ENCODE measurements around the gene EPB41L2. TPM values are rescaled to one million over a fixed set of nuclear protein-coding genes. Genes with fewer than 3 reads are reported as not detected.

EPB41L2 gene
- total RNA-seq, 1 experiment from 2014 or later = 91.7 TPM

DNA sequence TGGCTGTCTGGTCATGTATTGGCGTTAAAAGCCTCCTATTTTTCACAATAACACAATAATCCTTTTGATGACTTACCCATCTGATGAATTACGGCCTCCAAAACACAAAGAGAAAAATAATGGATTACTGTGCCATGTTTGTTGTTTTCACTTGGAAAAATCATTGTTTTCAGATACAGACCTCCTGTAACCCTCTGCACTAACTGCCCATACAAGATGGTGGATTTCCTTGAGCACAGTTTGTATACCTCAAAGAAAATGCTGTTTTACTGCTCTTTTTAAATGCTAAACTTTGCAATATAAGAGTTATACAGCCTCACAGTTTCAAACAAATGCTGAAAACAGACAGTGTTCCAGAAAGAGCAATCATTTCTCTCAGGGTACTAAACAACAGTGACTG is 174.8 kb downstream of the EPB41L2 start:
- TF ChIP-seq CTCF (IDR thresholded peaks at IDR 0.05; ENCODE audit: insufficient read depth in 1 of 2, low read depth in 1 of 2, low read length in 1 of 2, severe bottlenecking in 1 of 2, unreplicated experiment in 1 of 2) = no peak
- H3K9me3 Mint-ChIP-seq (ENCODE audit: unreplicated experiment) = no peaks in the 10 kb centered on the region
- ChIA-PET CTCF (no interaction called here), POLR2A (no interaction called here)
- Histone ChIP-seq H3K9me3 (no peaks in the 10 kb centered on the region; the same call in 1 of the 2 replicates), H3K36me3 (ENCODE audit: control insufficient read depth, insufficient read depth, low read length) (no peaks in the 10 kb centered on the region), H3K4me3 (ENCODE audit: low read depth, low read length) (no peak overlapping the region), H3K27me3 (replicated peaks; ENCODE audit: control insufficient read depth, insufficient read depth, low read length) (no peaks in the 10 kb centered on the region), H3K4me1 (no peaks in the 10 kb centered on the region)
- H3K27ac Mint-ChIP-seq (ENCODE audit: unreplicated experiment) = no peak overlapping the region
- intact Hi-C loops (cut with micrococcal nuclease; ENCODE audit: unreplicated experiment) = loop anchor here (5.0 to 10.0 kb wide), 2 partner anchors 44 to 737 kb away; partner anchors contain the start of gene MED23
- no TSS peak for BruUV-seq (replicated peaks)
- DNase-seq = no peak
- peaks cover 24% of the 10 kb centered on the region for H3K36me3 Mint-ChIP-seq (ENCODE audit: insufficient read depth, unreplicated experiment)
- H3K27me3 Mint-ChIP-seq (ENCODE audit: insufficient read depth, unreplicated experiment) = no peaks in the 10 kb centered on the region
- no peak overlapping the region for H3K4me3 Mint-ChIP-seq (ENCODE audit: unreplicated experiment)
- H3K4me1 Mint-ChIP-seq (ENCODE audit: low read depth, unreplicated experiment) = peaks cover 7% of the 10 kb centered on the region

DNA sequence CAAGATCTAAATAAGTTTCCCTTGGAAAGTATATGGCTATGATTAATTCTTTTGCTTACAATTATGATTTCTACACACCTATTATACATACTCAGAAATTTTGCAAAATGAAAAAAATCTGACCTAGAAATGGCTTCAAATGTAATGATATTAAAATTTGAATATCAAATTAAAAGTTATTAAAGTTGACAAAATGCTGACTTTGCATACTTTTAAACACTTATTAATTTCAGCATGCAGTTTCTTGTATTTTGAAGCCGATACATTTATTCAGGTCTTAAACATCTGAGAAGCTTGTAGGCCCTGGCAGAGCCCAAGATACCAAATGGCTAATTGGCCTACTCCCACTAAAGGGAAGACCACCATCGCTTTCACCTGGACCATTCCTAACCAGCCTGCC is 176.1 kb downstream of the EPB41L2 start:
- Histone ChIP-seq H3K9me3 (no peaks in the 10 kb centered on the region; the same call in 1 of the 2 replicates), H3K27me3 (replicated peaks; ENCODE audit: control insufficient read depth, insufficient read depth, low read length) (no peaks in the 10 kb centered on the region), H3K4me1 (no peaks in the 10 kb centered on the region), H3K36me3 (ENCODE audit: control insufficient read depth, insufficient read depth, low read length) (no peaks in the 10 kb centered on the region; the same call in 1 of the 2 replicates), H3K4me3 (ENCODE audit: low read depth, low read length) (no peak overlapping the region)
- H3K9me3 Mint-ChIP-seq (ENCODE audit: unreplicated experiment) = no peaks in the 10 kb centered on the region
- peaks cover 31% of the 10 kb centered on the region for H3K36me3 Mint-ChIP-seq (ENCODE audit: insufficient read depth, unreplicated experiment)
- intact Hi-C loops (cut with micrococcal nuclease; ENCODE audit: unreplicated experiment) = loop anchor here (5.0 to 10.0 kb wide), 2 partner anchors 45 to 738 kb away; partner anchors contain the start of gene MED23
- BruUV-seq (replicated peaks) = no TSS peak
- ChIA-PET POLR2A (no interaction called here), CTCF (interaction anchor here (1.0 kb wide), 1 partner anchor 230 kb away, joined by 3 read pairs; no protein-coding TSS in a partner anchor)
- TF ChIP-seq CTCF (IDR thresholded peaks at IDR 0.05; ENCODE audit: insufficient read depth in 1 of 2, low read depth in 1 of 2, low read length in 1 of 2, severe bottlenecking in 1 of 2, unreplicated experiment in 1 of 2) = no peak
- no peaks in the 10 kb centered on the region for H3K27me3 Mint-ChIP-seq (ENCODE audit: insufficient read depth, unreplicated experiment)
- H3K4me1 Mint-ChIP-seq (ENCODE audit: low read depth, unreplicated experiment) = peaks cover 13% of the 10 kb centered on the region
- H3K27ac Mint-ChIP-seq (ENCODE audit: unreplicated experiment) = no peak overlapping the region
- no peak for DNase-seq
- no peak overlapping the region for H3K4me3 Mint-ChIP-seq (ENCODE audit: unreplicated experiment)

DNA sequence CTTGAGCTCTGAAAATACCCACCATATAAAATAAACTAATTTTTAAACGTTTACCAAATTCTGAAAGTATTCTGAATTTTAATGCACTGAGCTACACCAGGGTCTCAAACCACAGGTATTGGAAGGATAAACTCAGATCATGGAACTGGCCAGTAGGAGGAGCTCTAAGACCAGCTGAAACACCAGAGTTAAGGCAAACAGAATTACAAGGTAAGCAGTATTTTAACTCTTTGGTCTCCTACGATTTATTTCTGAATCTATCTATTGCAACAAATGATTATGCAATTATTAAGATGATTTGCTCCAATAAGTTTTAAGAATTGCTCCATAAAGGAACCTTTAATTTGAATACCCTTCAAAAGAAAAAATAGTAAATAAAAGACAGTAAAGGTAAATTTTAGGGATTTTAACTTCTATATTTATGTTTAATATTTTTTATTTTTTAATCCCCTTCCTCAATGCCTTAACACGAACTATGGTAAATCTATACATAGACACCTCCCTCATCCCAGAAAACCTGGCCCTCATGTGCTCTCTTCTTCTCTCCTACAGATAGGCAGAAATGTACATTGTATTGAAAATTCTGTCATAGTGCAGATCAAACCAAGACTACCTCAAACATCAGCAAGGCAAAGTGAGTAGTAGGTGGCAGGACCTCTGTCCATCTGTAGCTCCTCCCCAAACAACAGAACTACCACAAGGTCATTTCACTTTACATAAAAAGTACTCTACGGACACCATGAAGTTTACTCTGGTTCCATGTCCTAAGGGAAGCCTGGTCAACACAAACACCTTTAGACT is 177.5 kb downstream of the EPB41L2 start:
- peaks cover 13% of the 10 kb centered on the region for H3K4me1 Mint-ChIP-seq (ENCODE audit: low read depth, unreplicated experiment)
- H3K36me3 Mint-ChIP-seq (ENCODE audit: insufficient read depth, unreplicated experiment) = peaks cover 31% of the 10 kb centered on the region
- H3K9me3 ChIP-seq = no peaks in the 10 kb centered on the region; the same call in 1 of the 2 replicates
- H3K27me3 Mint-ChIP-seq (ENCODE audit: insufficient read depth, unreplicated experiment) = no peaks in the 10 kb centered on the region
- H3K27ac Mint-ChIP-seq (ENCODE audit: unreplicated experiment) = peak overlapping the region; percentile 23
- POLR2A ChIA-PET = interaction anchor here (0.5 kb wide), 1 partner anchor 396 kb away, joined by 3 read pairs; no protein-coding TSS in a partner anchor
- H3K4me1 ChIP-seq = no peaks in the 10 kb centered on the region
- no peak overlapping the region for H3K4me3 ChIP-seq (ENCODE audit: low read depth, low read length)
- BruUV-seq (replicated peaks) = no TSS peak
- no peaks in the 10 kb centered on the region; the same call in 1 of the 2 replicates for H3K36me3 ChIP-seq (ENCODE audit: control insufficient read depth, insufficient read depth, low read length)
- no peak overlapping the region for H3K4me3 Mint-ChIP-seq (ENCODE audit: unreplicated experiment)
- no peaks in the 10 kb centered on the region for H3K9me3 Mint-ChIP-seq (ENCODE audit: unreplicated experiment)
- H3K27me3 ChIP-seq (replicated peaks; ENCODE audit: control insufficient read depth, insufficient read depth, low read length) = no peaks in the 10 kb centered on the region
- intact Hi-C loops (cut with micrococcal nuclease; ENCODE audit: unreplicated experiment) = loop anchor here (1.0 to 10.0 kb wide), 6 partner anchors 47 to 739 kb away; partner anchors contain the start of genes EPB41L2 and MED23
- peak; percentile 81 to 87 for TF ChIP-seq CTCF (IDR thresholded peaks at IDR 0.05; ENCODE audit: insufficient read depth in 1 of 2, low read depth in 1 of 2, low read length in 1 of 2, severe bottlenecking in 1 of 2, unreplicated experiment in 1 of 2)
- DNase-seq = peak; percentile 79 to 82
- CTCF ChIA-PET = interaction anchor here (0.6 to 1.9 kb wide), 9 partner anchors 231 to 743 kb away, joined by 3 to 18 read pairs (median 5); partner anchors contain the start of gene MED23

Data from Caco-2 (cell line).